Panc1 (cell line): Measurements from ENCODE around the gene AOC2. TPM values are rescaled to one million over a fixed set of nuclear protein-coding genes. Genes with fewer than 3 reads are reported as not detected.

ENCODE experiments used
- ATAC-seq: fragments of 200-7000 bp; cut with Tn5 transposase; 2 replicates; pipeline ENCODE4 v1.9.1; 2020; ENCODE audit warnings: mild to moderate bottlenecking, moderate library complexity
- BruUV-seq: library from RNA; stranded (reverse); fragments of 400-500 nt; replicated peaks from 2 replicates; lab custom pipeline; 2021; lab: Mats Ljungman, UMichigan
- CTCF ChIA-PET: fragments of 300-600 bp; sonication (Branson Sonifier 250); formaldehyde crosslinking; loops from one replicate; lab custom pipeline; 2022; ENCODE audit warnings: antibody characterized with exemption; lab: Charles Lee
- POLR2A ChIA-PET: fragments of 300-600 bp; sonication (Branson Sonifier 250); formaldehyde crosslinking; loops from one replicate; lab custom pipeline; 2022; ENCODE audit warnings: antibody characterized with exemption; lab: Charles Lee
- DNase-seq: peaks from one replicate; pipeline ENCODE4 v3.0.0-alpha.2; 2010; ENCODE audit warnings: low read depth, low spot score
- H3K27ac ChIP-seq: 2 replicates; pipeline ENCODE4 v1.5.1; 2011; ENCODE audit warnings: mild to moderate bottlenecking, low read length, inconsistent platforms
- H3K27me3 ChIP-seq: fragments of 200-500 bp; sonication (Bioruptor generic); 2 replicates; pipeline ENCODE4 v1.6.0; 2014; ENCODE audit warnings: low read length, inconsistent platforms; ENCODE audit not compliant: control insufficient read depth, insufficient read depth
- H3K36me3 ChIP-seq: fragments of 200-500 bp; sonication (Bioruptor generic); 2 replicates; pipeline ENCODE4 v1.5.1; 2014; ENCODE audit warnings: inconsistent platforms, mild to moderate bottlenecking, low read length, moderate library complexity; ENCODE audit not compliant: control insufficient read depth, insufficient read depth
- H3K4me1 ChIP-seq: 2 replicates; pipeline ENCODE4 v1.5.1; 2011; ENCODE audit warnings: inconsistent platforms, mild to moderate bottlenecking, low read length, moderate library complexity; ENCODE audit not compliant: control insufficient read depth, insufficient read depth
- H3K4me3 ChIP-seq, 2 experiments: 2 replicates each; pipeline ENCODE4 v1.5.1; 2011 to 2012; ENCODE audit warnings: low read depth in 2 of 2, low read length in 2 of 2, mild to moderate bottlenecking in 2 of 2, inconsistent platforms in 1 of 2, moderate library complexity in 1 of 2
- H3K9me3 ChIP-seq: fragments of 200-500 bp; sonication (Bioruptor generic); 2 replicates; pipeline ENCODE4 v1.5.1; 2014; ENCODE audit warnings: low read depth, mild to moderate bottlenecking, inconsistent platforms, low read length, moderate library complexity; ENCODE audit not compliant: control insufficient read depth, insufficient read depth
- POLR2AphosphoS5 ChIP-seq: IDR thresholded peaks from 2 replicates; pipeline ENCODE4 v1.6.1; 2012; ENCODE audit warnings: mild to moderate bottlenecking, low read depth, low read length, moderate library complexity
- REST ChIP-seq, 2 experiments: IDR thresholded peaks; 2 replicates each; pipeline ENCODE4 v1.6.1; 2011 to 2012; ENCODE audit warnings: low read depth in 2 of 2, control low read depth in 1 of 2, low read length in 1 of 2, mild to moderate bottlenecking in 1 of 2, moderate library complexity in 1 of 2; ENCODE audit not compliant: insufficient read depth in 1 of 2
- SIN3A ChIP-seq: IDR thresholded peaks from 2 replicates; pipeline ENCODE4 v1.6.1; 2012; ENCODE audit warnings: low read depth, mild to moderate bottlenecking, low read length, moderate library complexity, borderline replicate concordance; ENCODE audit not compliant: insufficient read depth
- TCF7L2 ChIP-seq: IDR thresholded peaks from 2 replicates; pipeline ENCODE4 v1.6.1; 2011; ENCODE audit warnings: mild to moderate bottlenecking, low read depth, low read length, inconsistent platforms
- in situ Hi-C: cut with HindIII; loops from 2 replicates; pipeline ENCODE4 v1.10.0; 2016; ENCODE audit warnings: low sequenced_read_pairs, low pct_unique_long_range_greater_than_20kb
- intact Hi-C: fragments of 100-400 bp; cut with micrococcal nuclease; formaldehyde crosslinking; loops from one replicate; pipeline ENCODE4 v1.10.0; 2022; ENCODE audit not compliant: unreplicated experiment
- total RNA-seq: library from RNA; stranded (reverse); gene quantifications from one replicate; pipeline ENCODE4 v1.2.1, GENCODE V29; 2021; ENCODE audit not compliant: unreplicated experiment
- TF ChIP-seq, protein P1 (sequence below): fragments of 450-650 bp; IDR thresholded peaks from 2 replicates; pipeline ENCODE4 v1.5.1; 2017; ENCODE audit warnings: mild to moderate bottlenecking

The AOC2 gene
- total RNA-seq, 1 experiment from 2014 or later: 0.85 TPM

GRCh38 chr17:42832213-42832933 is 12.0 kb upstream of the AOC2 start:
- CTCF ChIA-PET: no interaction called here
- POLR2A ChIA-PET: no interaction called here
- Histone ChIP-seq H3K4me3 (peak overlapping the region; percentile 95 to 96), H3K4me1 (peaks cover 8% of the 10 kb centered on the region; the same call in 1 of the 2 replicates), H3K9me3 (no peaks in the 10 kb centered on the region), H3K27me3 (no peaks in the 10 kb centered on the region), H3K27ac (peak overlapping the region; percentile 93), H3K36me3 (peaks cover 5% of the 10 kb centered on the region)
- intact Hi-C loops: no loop called here
- TF ChIP-seq POLR2AphosphoS5 (no peak), SIN3A (no peak), TCF7L2 (no peak), REST (IDR thresholded peaks at IDR 0.05; ENCODE audit: insufficient read depth in 1 of 2, low read depth in 2 of 2, low read length in 1 of 2) (no peak)
- TF ChIP-seq, protein P1, sequence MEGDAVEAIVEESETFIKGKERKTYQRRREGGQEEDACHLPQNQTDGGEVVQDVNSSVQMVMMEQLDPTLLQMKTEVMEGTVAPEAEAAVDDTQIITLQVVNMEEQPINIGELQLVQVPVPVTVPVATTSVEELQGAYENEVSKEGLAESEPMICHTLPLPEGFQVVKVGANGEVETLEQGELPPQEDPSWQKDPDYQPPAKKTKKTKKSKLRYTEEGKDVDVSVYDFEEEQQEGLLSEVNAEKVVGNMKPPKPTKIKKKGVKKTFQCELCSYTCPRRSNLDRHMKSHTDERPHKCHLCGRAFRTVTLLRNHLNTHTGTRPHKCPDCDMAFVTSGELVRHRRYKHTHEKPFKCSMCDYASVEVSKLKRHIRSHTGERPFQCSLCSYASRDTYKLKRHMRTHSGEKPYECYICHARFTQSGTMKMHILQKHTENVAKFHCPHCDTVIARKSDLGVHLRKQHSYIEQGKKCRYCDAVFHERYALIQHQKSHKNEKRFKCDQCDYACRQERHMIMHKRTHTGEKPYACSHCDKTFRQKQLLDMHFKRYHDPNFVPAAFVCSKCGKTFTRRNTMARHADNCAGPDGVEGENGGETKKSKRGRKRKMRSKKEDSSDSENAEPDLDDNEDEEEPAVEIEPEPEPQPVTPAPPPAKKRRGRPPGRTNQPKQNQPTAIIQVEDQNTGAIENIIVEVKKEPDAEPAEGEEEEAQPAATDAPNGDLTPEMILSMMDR: no peak
- BruUV-seq: TSS peak; percentile 94
- DNase-seq (no peak), ATAC-seq (peak; percentile 22)
- in situ Hi-C loops: no loop called here

DNA sequence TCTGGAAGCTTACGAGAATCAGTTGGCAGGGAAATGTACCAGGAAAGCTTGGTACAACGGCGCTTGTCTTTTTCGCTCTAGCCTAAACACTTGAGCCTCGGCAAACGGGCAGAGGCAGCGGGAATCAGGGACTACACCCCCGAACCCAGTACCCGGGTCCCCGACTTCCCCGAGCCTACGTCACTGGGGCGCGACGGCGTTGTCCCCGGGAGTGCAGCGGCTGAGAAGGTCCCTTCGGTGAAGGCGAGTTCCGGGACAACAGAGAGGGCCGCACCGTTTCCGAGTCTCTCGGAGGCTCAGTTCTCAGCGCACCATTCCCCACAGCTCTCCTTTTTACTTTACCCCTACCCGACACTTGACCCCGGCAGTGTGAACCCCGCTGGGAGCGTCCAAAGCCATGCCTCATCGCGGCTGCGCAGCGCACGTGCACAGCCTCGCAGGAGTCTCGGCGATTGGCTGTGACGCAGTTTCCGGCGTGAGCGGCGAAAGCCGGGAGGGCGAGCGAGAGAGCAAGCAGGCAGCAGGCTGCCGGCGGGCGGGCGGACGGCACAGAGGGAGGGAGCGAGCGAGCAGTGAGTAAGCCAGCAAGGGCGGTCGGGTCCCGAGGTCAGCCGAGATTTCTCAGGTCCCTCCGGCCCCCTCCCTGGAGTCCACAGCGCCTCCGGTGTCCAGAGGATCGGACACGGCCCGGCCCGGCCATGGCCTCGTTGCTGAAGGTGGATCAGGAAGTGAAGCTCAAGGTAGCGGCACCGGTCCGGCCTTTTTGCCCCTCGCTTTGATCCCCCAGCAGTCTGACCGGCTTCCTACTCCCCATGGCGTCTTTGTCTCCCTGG is 11.2 kb upstream of the AOC2 start, which contains the start of gene PSME3:
Gene PSME3 (plus strand): TSS at position 464 of the 833 bp plus-strand sequence. CDS start 235 bp downstream, at position 699.
- ChIA-PET CTCF (no interaction called here), POLR2A (interaction anchor here (0.6 kb wide), 1 partner anchor 135 kb away, joined by 6 read pairs; no protein-coding TSS in a partner anchor)
- ATAC-seq: peak; percentile 98
- peak; percentile 42; the same call in 1 of the 2 replicates for TF ChIP-seq TCF7L2
- TF ChIP-seq, protein P1: no peak
- peak; percentile 44; the same call in 1 of the 2 replicates for TF ChIP-seq SIN3A
- TF ChIP-seq POLR2AphosphoS5: peak; percentile 76
- Histone ChIP-seq H3K9me3 (no peaks in the 10 kb centered on the region), H3K36me3 (peaks cover 5% of the 10 kb centered on the region), H3K4me3 (peak within 1 kb of the TSS; percentile 95 to 96), H3K27ac (peak within 1 kb of the TSS; percentile 93), H3K4me1 (peaks cover 8% of the 10 kb centered on the region; the same call in 1 of the 2 replicates), H3K27me3 (no peaks in the 10 kb centered on the region)
- peak; percentile 51 for DNase-seq
- in situ Hi-C loops: no loop called here
- intact Hi-C loops: no loop called here
- BruUV-seq: no TSS peak
